Sigmoid colon (tissue), 7 donors: Measurements from ENCODE around the gene TLCD3A. TPM values are rescaled to one million over a fixed set of nuclear protein-coding genes. Genes with fewer than 3 reads are reported as not detected.

ENCODE experiments used
- DNase-seq: peaks from one replicate; pipeline ENCODE4 v3.0.0-alpha.2; 2019
- H3K27ac ChIP-seq, 4 donors: fragments of 200-600 bp; sonication (generic); one replicate each; pipeline ENCODE4 v1.5.1; 2016 to 2019; ENCODE audit warnings: mild to moderate bottlenecking in 1 of 4
- H3K27me3 ChIP-seq, 3 donors: fragments of 200-600 bp; sonication (generic); one replicate each; pipeline ENCODE4 v1.5.1; 2019; ENCODE audit warnings: mild to moderate bottlenecking in 1 of 3
- H3K36me3 ChIP-seq, 4 donors: fragments of 200-600 bp; sonication (generic); one replicate each; pipeline ENCODE4 v1.5.1; 2016 to 2019
- H3K4me1 ChIP-seq, 4 donors: fragments of 200-600 bp; sonication (generic); one replicate each; pipeline ENCODE4 v1.5.1; 2017 to 2019
- H3K4me3 ChIP-seq, 4 donors: fragments of 200-600 bp; sonication (generic); one replicate each; pipeline ENCODE4 v1.5.1; 2017 to 2019; ENCODE audit warnings: mild to moderate bottlenecking in 2 of 4, moderate library complexity in 1 of 4
- H3K9me3 ChIP-seq, 4 donors: fragments of 200-600 bp in 3 of 4; sonication (generic) in 3 of 4; one replicate each; pipeline versions ENCODE4 v1.5.1 to v1.6.1; 2013 to 2019
- CTCF ChIP-seq, 4 experiments: fragments of 450-650 bp in 3 of 4; fragments of 200-600 bp in 1 of 4; IDR thresholded peaks; one replicate each; pipeline ENCODE4 v1.5.1; 2016 to 2019; ENCODE audit warnings: antibody characterized with exemption in 4 of 4, mild to moderate bottlenecking in 3 of 4, moderate library complexity in 2 of 4
- EP300 ChIP-seq, 4 donors: sonication (generic); formaldehyde crosslinking; IDR thresholded peaks; one replicate each; pipeline ENCODE4 v1.6.1; 2017; ENCODE audit warnings: antibody characterized with exemption in 4 of 4
- POLR2A ChIP-seq, 2 donors: fragments of 450-650 bp; IDR thresholded peaks; one replicate each; pipeline ENCODE4 v1.6.1; 2016; ENCODE audit warnings: antibody characterized with exemption in 2 of 2, mild to moderate bottlenecking in 2 of 2, moderate library complexity in 2 of 2
- POLR2AphosphoS5 ChIP-seq, 4 donors: sonication (generic); formaldehyde crosslinking; IDR thresholded peaks; one replicate each; pipeline ENCODE4 v1.6.1; 2017; ENCODE audit warnings: antibody characterized with exemption in 4 of 4
- WGBS, 2 donors: extraction: QIAGEN DNeasy Blood & Tissue Kit; methylation state at CpG; one replicate each; pipeline ENCODE4 v1.1.7; 2013; 5-methylcytosine and 5-hydroxymethylcytosine counted together
- intact Hi-C: fragments of 100-400 bp; cut with DNase I; formaldehyde crosslinking; loops from one replicate; pipeline ENCODE4 v1.15.1; 2023
- polyA plus RNA-seq, 3 donors: library from polyadenylated mRNA; stranded (reverse); fragments of 200-250 nt; gene quantifications; one replicate each; pipeline ENCODE4 v1.2.3, GENCODE V29; 2013
- total RNA-seq, 4 donors: library from RNA; depleted of rRNA; stranded (reverse); fragments of >200 nt; gene quantifications; one replicate each; pipeline ENCODE4 v1.1.0, GENCODE V29; 2016
- donor health status: healthy with polysubstance abuse.
- donor health status: Bipolar disorder and iron deficiency.
- donor health status: healthy.

Gene TLCD3A
- total and polyA plus RNA-seq, 7 donors = 1.8 to 10.3 (median 3.8) TPM

- no peaks in the 10 kb centered on the region for H3K9me3 ChIP-seq
- DNase-seq = no peak
- 71 to 91% methylated on average over 5 of the region's 5 CpGs for WGBS, 2 donors
- no peak overlapping the region for H3K27ac ChIP-seq
- TF ChIP-seq POLR2A (IDR thresholded peaks at IDR 0.05) = no peak
- no peak for TF ChIP-seq CTCF (IDR thresholded peaks at IDR 0.05)
- no peak for TF ChIP-seq POLR2AphosphoS5 (IDR thresholded peaks at IDR 0.05)
- no peak for TF ChIP-seq EP300 (IDR thresholded peaks at IDR 0.05)
- no peaks in the 10 kb centered on the region for H3K27me3 ChIP-seq
- intact Hi-C loops = no loop called here
- peaks cover 10 to 90% (median 57%) of the 10 kb centered on the region in 4 donors for H3K36me3 ChIP-seq
- no peaks in the 10 kb centered on the region for H3K4me1 ChIP-seq
- no peak overlapping the region for H3K4me3 ChIP-seq
These were observed 40.6 kb downstream of the TLCD3A start for GRCh38 chr17:773016-773415.

GRCh38 chr17:773467-774312 lies 41.3 kb downstream of the TLCD3A start:
- H3K36me3 ChIP-seq = peaks cover 10 to 94% (median 63%) of the 10 kb centered on the region in 4 donors
- no peak for TF ChIP-seq POLR2A (IDR thresholded peaks at IDR 0.05)
- no peak for TF ChIP-seq EP300 (IDR thresholded peaks at IDR 0.05)
- TF ChIP-seq POLR2AphosphoS5 (IDR thresholded peaks at IDR 0.05) = no peak
- no peak for TF ChIP-seq CTCF (IDR thresholded peaks at IDR 0.05)
- intact Hi-C loops = no loop called here
- DNase-seq = no peak
- 75 to 87% methylated on average over 14 of the region's 14 CpGs for WGBS, 2 donors
- no peak overlapping the region for H3K4me3 ChIP-seq
- no peaks in the 10 kb centered on the region for H3K4me1 ChIP-seq
- H3K27me3 ChIP-seq = no peaks in the 10 kb centered on the region
- H3K9me3 ChIP-seq = no peaks in the 10 kb centered on the region
- no peak overlapping the region for H3K27ac ChIP-seq

- no peak overlapping the region for H3K27ac ChIP-seq
- intact Hi-C loops = no loop called here
- peak; percentile 33 for DNase-seq
- H3K36me3 ChIP-seq = peaks cover 10 to 91% (median 59%) of the 10 kb centered on the region in 4 donors
- 92 to 93% methylated on average over 5 of the region's 5 CpGs for WGBS, 2 donors
- no peak overlapping the region for H3K4me3 ChIP-seq
- TF ChIP-seq POLR2AphosphoS5 (IDR thresholded peaks at IDR 0.05) (no peak), CTCF (IDR thresholded peaks at IDR 0.05) (no peak), POLR2A (IDR thresholded peaks at IDR 0.05) (no peak), EP300 (IDR thresholded peaks at IDR 0.05) (no peak)
- no peaks in the 10 kb centered on the region for H3K9me3 ChIP-seq
- H3K4me1 ChIP-seq = no peaks in the 10 kb centered on the region
- no peaks in the 10 kb centered on the region for H3K27me3 ChIP-seq
These were observed 41.9 kb downstream of the TLCD3A start for GRCh38 chr17:774313-774584.

- WGBS, 2 donors = 93 to 95% methylated on average over 11 of the region's 11 CpGs
- H3K4me3 ChIP-seq = no peak overlapping the region
- H3K9me3 ChIP-seq = no peaks in the 10 kb centered on the region
- H3K36me3 ChIP-seq = peaks cover 0 to 58% (median 35%) of the 10 kb centered on the region in 4 donors
- intact Hi-C loops = no loop called here
- TF ChIP-seq POLR2AphosphoS5 (IDR thresholded peaks at IDR 0.05) = no peak
- no peak overlapping the region for H3K27ac ChIP-seq
- peak; percentile 24 for DNase-seq
- no peaks in the 10 kb centered on the region for H3K27me3 ChIP-seq
- peaks cover 0 to 15% (median 12%) of the 10 kb centered on the region in 4 donors for H3K4me1 ChIP-seq
These were observed 45.7 kb downstream of the TLCD3A start for GRCh38 chr17:778096-778495.

- intact Hi-C loops = loop anchor here (5.0 kb wide), 1 partner anchor 215 kb away; the partner anchor contains the start of gene TIMM22
- H3K9me3 ChIP-seq = no peaks in the 10 kb centered on the region
- H3K27ac ChIP-seq = peak within 1 kb of the TSS; percentile 80 to 87 (median 86)
- 0% methylated on average over 87 of the region's 87 CpGs for WGBS, 2 donors
- peaks cover 0 to 29% (median 27%) of the 10 kb centered on the region in 4 donors for H3K4me1 ChIP-seq
- no peak for TF ChIP-seq CTCF (IDR thresholded peaks at IDR 0.05)
- peak; percentile 94 to 96 (median 96) for TF ChIP-seq POLR2AphosphoS5 (IDR thresholded peaks at IDR 0.05)
- TF ChIP-seq EP300 (IDR thresholded peaks at IDR 0.05) = peak in 2 of 4 donors; percentile 44 to 74
- peak; percentile 67 to 71 for TF ChIP-seq POLR2A (IDR thresholded peaks at IDR 0.05)
- peaks cover 0 to 34% (median 12%) of the 10 kb centered on the region in 4 donors for H3K36me3 ChIP-seq
- H3K4me3 ChIP-seq = peak within 1 kb of the TSS; percentile 65 to 91 (median 82)
- H3K27me3 ChIP-seq = no peaks in the 10 kb centered on the region
- peak; percentile 96 for DNase-seq
These were observed 49.7 kb downstream of the TLCD3A start, which contains the start of the genes GLOD4 and MRM3 for GRCh38 chr17:781805-782731. Gene GLOD4 (minus strand): TSS chr17:782280. CDS start chr17:782255, 25 bp downstream. Gene MRM3 (plus strand): TSS chr17:782353. CDS start chr17:782379, 26 bp downstream.
